Measurements from ENCODE around the gene EFCAB12. TPM values are rescaled to one million over a fixed set of nuclear protein-coding genes. Genes with fewer than 3 reads are reported as not detected.

EFCAB12 gene
- total and polyA plus RNA-seq, 10 of the 15 experiments (the other 5 are each of a cell fraction or from before 2014, with no cell fraction given), result 0.02 to 0.85 (median 0.33) TPM

DNA sequence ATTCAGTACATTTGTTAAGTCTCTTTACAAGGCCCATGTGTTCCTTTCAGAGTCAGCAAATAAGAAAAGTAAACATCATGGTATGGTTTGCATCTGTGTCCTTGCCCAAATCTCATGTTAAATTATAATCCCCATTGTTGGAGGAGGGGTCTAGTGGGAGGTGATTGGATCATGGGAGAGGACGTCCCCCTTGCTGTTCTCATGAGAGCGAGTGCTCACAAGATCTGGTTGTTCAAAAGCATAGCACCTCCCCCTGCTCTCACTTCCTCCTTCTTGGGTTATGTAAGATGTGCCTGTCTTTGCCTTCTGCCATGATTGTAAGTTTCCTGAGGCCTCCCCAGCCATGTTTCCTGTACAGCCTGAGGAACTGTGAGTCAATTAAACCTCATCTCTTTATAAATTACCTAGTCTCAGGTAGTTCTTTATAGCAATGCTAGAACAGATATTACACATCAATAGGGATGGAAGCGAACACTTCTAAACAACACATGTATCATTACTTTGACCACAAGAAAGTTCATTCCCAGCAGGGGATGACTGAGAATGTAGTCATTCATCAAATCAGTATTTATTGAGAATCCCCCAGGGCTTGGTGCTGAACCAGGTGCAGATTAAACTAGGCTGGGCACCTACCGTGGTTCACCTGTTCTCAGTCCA lies 4.1 kb downstream of the EFCAB12 start (continued):
- TF ChIP-seq, protein P1, sequence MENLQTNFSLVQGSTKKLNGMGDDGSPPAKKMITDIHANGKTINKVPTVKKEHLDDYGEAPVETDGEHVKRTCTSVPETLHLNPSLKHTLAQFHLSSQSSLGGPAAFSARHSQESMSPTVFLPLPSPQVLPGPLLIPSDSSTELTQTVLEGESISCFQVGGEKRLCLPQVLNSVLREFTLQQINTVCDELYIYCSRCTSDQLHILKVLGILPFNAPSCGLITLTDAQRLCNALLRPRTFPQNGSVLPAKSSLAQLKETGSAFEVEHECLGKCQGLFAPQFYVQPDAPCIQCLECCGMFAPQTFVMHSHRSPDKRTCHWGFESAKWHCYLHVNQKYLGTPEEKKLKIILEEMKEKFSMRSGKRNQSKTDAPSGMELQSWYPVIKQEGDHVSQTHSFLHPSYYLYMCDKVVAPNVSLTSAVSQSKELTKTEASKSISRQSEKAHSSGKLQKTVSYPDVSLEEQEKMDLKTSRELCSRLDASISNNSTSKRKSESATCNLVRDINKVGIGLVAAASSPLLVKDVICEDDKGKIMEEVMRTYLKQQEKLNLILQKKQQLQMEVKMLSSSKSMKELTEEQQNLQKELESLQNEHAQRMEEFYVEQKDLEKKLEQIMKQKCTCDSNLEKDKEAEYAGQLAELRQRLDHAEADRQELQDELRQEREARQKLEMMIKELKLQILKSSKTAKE (IDR thresholded peaks at IDR 0.05; ENCODE audit: low read depth, poor library complexity, severe bottlenecking), result peak; percentile 31
- TF ChIP-seq DPF2 (IDR thresholded peaks at IDR 0.05), result 0 out of 2 replicates have a peak, but pooled peaks have one; percentile 70
- peak; percentile 61; the same call in 1 of the 2 replicates for TF ChIP-seq RUNX3 (IDR thresholded peaks at IDR 0.05; ENCODE audit: low read length)
- peak in 1 of 2 experiments; percentile 48; a peak in 1 of 4 replicates for TF ChIP-seq BHLHE40 (IDR thresholded peaks at IDR 0.05; ENCODE audit: borderline replicate concordance in 1 of 2, low read depth in 2 of 2, low read length in 1 of 2)
- peak; percentile 25; the same call in 1 of the 2 replicates for TF ChIP-seq JUNB (IDR thresholded peaks at IDR 0.05)
- peak; percentile 84 for TF ChIP-seq YY1 (IDR thresholded peaks at IDR 0.05; ENCODE audit: low read depth, low read length)
- TF ChIP-seq EZH2 (IDR thresholded peaks at IDR 0.05; ENCODE audit: borderline replicate concordance, control insufficient read depth, low read depth, low read length), result no peak
- peak; percentile 88 for TF ChIP-seq IRF4 (IDR thresholded peaks at IDR 0.05; ENCODE audit: low read depth, low read length)
- TF ChIP-seq PAX8 (IDR thresholded peaks at IDR 0.05), result no peak
- TF ChIP-seq MEF2B (IDR thresholded peaks at IDR 0.05; ENCODE audit: partially characterized antibody, poor library complexity, severe bottlenecking), result peak; percentile 51
- TF ChIP-seq NBN (IDR thresholded peaks at IDR 0.05), result peak; percentile 49
- no peak for TF ChIP-seq ZNF274 (IDR thresholded peaks at IDR 0.05; ENCODE audit: insufficient read depth, insufficient read length)
- peak in 1 of 2 experiments; percentile 51; a peak in 1 of 4 replicates for TF ChIP-seq ETV6 (conservative IDR thresholded peaks at IDR 0.05 in 1 of 2, IDR thresholded peaks at IDR 0.05 in 1 of 2; ENCODE audit: borderline replicate concordance in 1 of 2, low read depth in 1 of 2)
- TF ChIP-seq IKZF2 (IDR thresholded peaks at IDR 0.05), result peak; percentile 42 to 65; a peak in 3 of 4 replicates
- peak; percentile 66 for TF ChIP-seq ATF7 (IDR thresholded peaks at IDR 0.05; ENCODE audit: low read depth)
- TF ChIP-seq CREM (IDR thresholded peaks at IDR 0.05; ENCODE audit: low read depth), result 0 out of 2 replicates have a peak, but pooled peaks have one; percentile 13
- TF ChIP-seq, protein P2, sequence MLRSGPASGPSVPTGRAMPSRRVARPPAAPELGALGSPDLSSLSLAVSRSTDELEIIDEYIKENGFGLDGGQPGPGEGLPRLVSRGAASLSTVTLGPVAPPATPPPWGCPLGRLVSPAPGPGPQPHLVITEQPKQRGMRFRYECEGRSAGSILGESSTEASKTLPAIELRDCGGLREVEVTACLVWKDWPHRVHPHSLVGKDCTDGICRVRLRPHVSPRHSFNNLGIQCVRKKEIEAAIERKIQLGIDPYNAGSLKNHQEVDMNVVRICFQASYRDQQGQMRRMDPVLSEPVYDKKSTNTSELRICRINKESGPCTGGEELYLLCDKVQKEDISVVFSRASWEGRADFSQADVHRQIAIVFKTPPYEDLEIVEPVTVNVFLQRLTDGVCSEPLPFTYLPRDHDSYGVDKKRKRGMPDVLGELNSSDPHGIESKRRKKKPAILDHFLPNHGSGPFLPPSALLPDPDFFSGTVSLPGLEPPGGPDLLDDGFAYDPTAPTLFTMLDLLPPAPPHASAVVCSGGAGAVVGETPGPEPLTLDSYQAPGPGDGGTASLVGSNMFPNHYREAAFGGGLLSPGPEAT (IDR thresholded peaks at IDR 0.05; ENCODE audit: low read depth), result 0 out of 2 replicates have a peak, but pooled peaks have one; percentile 47

Data from GM12878 (cell line).